Kidney (tissue), 14 donors: ENCODE results near the gene NEK9. TPM values are rescaled to one million over a fixed set of nuclear protein-coding genes. Genes with fewer than 3 reads are reported as not detected.

ENCODE experiments used
- DNase-seq, 5 donors: peaks; one replicate each; pipeline ENCODE4 v3.0.0-alpha.2; 2013 to 2020
- FAIRE-seq: peaks from 2 replicates; lab custom pipeline; 2012; peaks lifted over from hg19 to GRCh38; lab: Jason Lieb, UNC
- H3K27ac ChIP-seq, 2 donors: one replicate each; pipeline ENCODE4 v1.7.0; 2013; ENCODE audit warnings: low read depth in 2 of 2, low read length in 2 of 2, inconsistent platforms in 1 of 2
- H3K27me3 ChIP-seq: one replicate; pipeline ENCODE4 v1.7.1; 2013; ENCODE audit warnings: low read length, inconsistent platforms; ENCODE audit not compliant: control insufficient read depth, insufficient read depth
- H3K36me3 ChIP-seq, 3 donors: one replicate each; pipeline versions ENCODE4 v1.7.0 to v1.7.1; 2013; ENCODE audit warnings: low read length in 3 of 3, control low read depth in 1 of 3, inconsistent platforms in 1 of 3; ENCODE audit not compliant: insufficient read depth in 3 of 3, control insufficient read depth in 2 of 3
- H3K4me1 ChIP-seq, 3 donors: one replicate each; pipeline versions ENCODE4 v1.7.0 to v1.7.1; 2013; ENCODE audit warnings: low read length in 3 of 3, inconsistent platforms in 1 of 3, low read depth in 1 of 3; ENCODE audit not compliant: control insufficient read depth in 2 of 3, insufficient read depth in 2 of 3
- H3K4me3 ChIP-seq, 3 donors: one replicate each; pipeline versions ENCODE4 v1.7.0 to v1.8.1; 2013; ENCODE audit warnings: low read length in 3 of 3, control low read depth in 1 of 3, inconsistent platforms in 1 of 3
- H3K9ac ChIP-seq, 3 donors: one replicate each; pipeline versions ENCODE4 v1.7.0 to v1.7.1; 2013; ENCODE audit warnings: low read length in 3 of 3, control low read depth in 1 of 3, inconsistent platforms in 1 of 3
- H3K9me3 ChIP-seq, 3 donors: one replicate each; pipeline versions ENCODE4 v1.7.0 to v1.7.1; 2013; ENCODE audit warnings: low read length in 3 of 3, control low read depth in 1 of 3, inconsistent platforms in 1 of 3; ENCODE audit not compliant: control insufficient read depth in 2 of 3, insufficient read depth in 1 of 3
- intact Hi-C: fragments of 100-400 bp; cut with DNase I; formaldehyde crosslinking; loops from one replicate; pipeline ENCODE4 v1.11.1; 2022
- polyA plus RNA-seq: library from polyadenylated mRNA; stranded (reverse); fragments of 350-450 nt; fragmentation: Illumina TruSeq; extraction: RNeasy Lipid Tissue Mini Kit (QIAGEN cat#74804); gene quantifications from one replicate; pipeline ENCODE4 v1.2.3, GENCODE V29; 2014; ENCODE audit warnings: low read depth, low replicate concordance; ENCODE audit not compliant: insufficient read depth
- total RNA-seq: library from RNA; stranded (reverse); fragmentation: NEBNext Ultra II Directional; extraction: Animal tissue kit (Norgen Biotek cat#: 25700); gene quantifications from one replicate; pipeline ENCODE4 v1.2.1, GENCODE V29; 2021
- TF ChIP-seq, protein P1 (sequence below): IDR thresholded peaks from 3 replicates; pipeline ENCODE4 v1.5.1; 2012; ENCODE audit warnings: mild to moderate bottlenecking, moderate library complexity, borderline replicate concordance; ENCODE audit not compliant: insufficient read depth; ENCODE audit errors: extremely low read depth
- donor health status: control.
- donor health status: control.
- donor health status: control.
- donor health status: control.
- donor health status: control.
- donor health status: DM: yes; HTN: yes; CAD: no.
- donor health status: Normal renal cell carcinoma (clear cell type).

Gene NEK9
- total and polyA plus RNA-seq, 2 donors from 2014 or later: 25.4 to 81.5 TPM

DNA sequence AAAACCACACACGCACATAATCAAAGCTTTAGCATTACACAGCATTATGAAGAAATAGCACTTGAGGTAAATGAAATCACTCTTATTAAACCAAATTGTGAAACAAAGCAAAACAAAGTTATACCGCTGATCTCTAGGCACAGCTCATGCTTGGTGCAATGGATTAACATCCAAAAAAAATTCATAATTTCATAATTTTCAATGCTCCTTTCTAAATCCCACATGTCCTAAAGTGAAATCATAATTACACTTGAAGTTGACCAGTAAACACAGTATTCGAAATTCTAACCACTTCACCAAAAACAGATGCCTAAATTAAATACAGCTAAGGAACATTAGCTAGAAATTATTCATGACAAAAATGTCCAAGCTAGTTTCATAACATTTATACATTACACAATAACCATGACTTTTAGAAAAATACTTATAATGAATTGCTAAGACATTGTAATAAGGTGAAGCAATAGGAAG, 77.1 kb downstream of the NEK9 start:
- Histone ChIP-seq H3K27me3 (no peaks in the 10 kb centered on the region), H3K4me3 (peak overlapping the region in 1 of 3 donors; percentile 78), H3K9me3 (no peaks in the 10 kb centered on the region), H3K4me1 (peaks cover 0 to 13% (median 3%) of the 10 kb centered on the region in 3 donors), H3K36me3 (no peaks in the 10 kb centered on the region), H3K27ac (no peak overlapping the region), H3K9ac (no peak overlapping the region)
- TF ChIP-seq, protein P1, sequence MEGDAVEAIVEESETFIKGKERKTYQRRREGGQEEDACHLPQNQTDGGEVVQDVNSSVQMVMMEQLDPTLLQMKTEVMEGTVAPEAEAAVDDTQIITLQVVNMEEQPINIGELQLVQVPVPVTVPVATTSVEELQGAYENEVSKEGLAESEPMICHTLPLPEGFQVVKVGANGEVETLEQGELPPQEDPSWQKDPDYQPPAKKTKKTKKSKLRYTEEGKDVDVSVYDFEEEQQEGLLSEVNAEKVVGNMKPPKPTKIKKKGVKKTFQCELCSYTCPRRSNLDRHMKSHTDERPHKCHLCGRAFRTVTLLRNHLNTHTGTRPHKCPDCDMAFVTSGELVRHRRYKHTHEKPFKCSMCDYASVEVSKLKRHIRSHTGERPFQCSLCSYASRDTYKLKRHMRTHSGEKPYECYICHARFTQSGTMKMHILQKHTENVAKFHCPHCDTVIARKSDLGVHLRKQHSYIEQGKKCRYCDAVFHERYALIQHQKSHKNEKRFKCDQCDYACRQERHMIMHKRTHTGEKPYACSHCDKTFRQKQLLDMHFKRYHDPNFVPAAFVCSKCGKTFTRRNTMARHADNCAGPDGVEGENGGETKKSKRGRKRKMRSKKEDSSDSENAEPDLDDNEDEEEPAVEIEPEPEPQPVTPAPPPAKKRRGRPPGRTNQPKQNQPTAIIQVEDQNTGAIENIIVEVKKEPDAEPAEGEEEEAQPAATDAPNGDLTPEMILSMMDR: no peak
- FAIRE-seq: no peak
- no peak for DNase-seq
- intact Hi-C loops: no loop called here

DNA sequence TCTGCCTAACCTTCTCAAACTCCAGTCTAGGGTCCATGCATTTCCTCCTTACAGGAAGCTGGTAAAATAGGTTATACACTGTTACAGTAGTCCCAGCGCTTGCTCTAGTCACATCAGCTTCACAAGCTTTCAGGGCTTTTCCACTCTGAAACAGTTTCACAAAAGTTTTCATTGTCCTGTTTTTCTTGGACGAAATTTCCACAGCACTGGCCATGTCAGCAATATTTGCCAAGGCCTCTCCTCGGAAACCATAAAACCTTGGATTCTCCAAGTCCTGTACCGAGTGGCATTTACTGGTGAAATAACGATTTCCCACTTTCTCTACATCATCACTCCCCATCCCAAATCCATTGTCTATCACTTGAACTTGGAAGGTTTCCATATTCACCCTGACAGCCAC, 77.7 kb downstream of the NEK9 start:
- Histone ChIP-seq H3K4me1 (peaks cover 0 to 15% (median 3%) of the 10 kb centered on the region in 3 donors), H3K9me3 (no peaks in the 10 kb centered on the region), H3K9ac (no peak overlapping the region), H3K36me3 (no peaks in the 10 kb centered on the region), H3K27me3 (no peaks in the 10 kb centered on the region), H3K4me3 (no peak overlapping the region), H3K27ac (no peak overlapping the region)
- FAIRE-seq (no peak), DNase-seq (no peak)
- TF ChIP-seq, protein P1: no peak
- intact Hi-C loops: no loop called here

GRCh38 chr14:75048101-75048500, 78.7 kb downstream of the NEK9 start:
- intact Hi-C loops: no loop called here
- Histone ChIP-seq H3K27me3 (no peaks in the 10 kb centered on the region), H3K4me3 (no peak overlapping the region), H3K27ac (no peak overlapping the region), H3K4me1 (peaks cover 0 to 16% (median 3%) of the 10 kb centered on the region in 3 donors), H3K36me3 (no peaks in the 10 kb centered on the region), H3K9me3 (no peaks in the 10 kb centered on the region), H3K9ac (no peak overlapping the region)
- FAIRE-seq (no peak), DNase-seq (no peak)
- TF ChIP-seq, protein P1: no peak

GRCh38 chr14:75047506-75047905, 79.3 kb downstream of the NEK9 start:
- no peak for FAIRE-seq
- TF ChIP-seq, protein P1: no peak
- peaks cover 0 to 17% (median 3%) of the 10 kb centered on the region in 3 donors for H3K4me1 ChIP-seq

More at GRCh38 chr14:75047506-75047905, 79.3 kb downstream of the NEK9 start:
- Histone ChIP-seq H3K27ac (no peak overlapping the region), H3K9ac (no peak overlapping the region), H3K27me3 (no peaks in the 10 kb centered on the region), H3K36me3 (no peaks in the 10 kb centered on the region), H3K9me3 (no peaks in the 10 kb centered on the region), H3K4me3 (no peak overlapping the region)
- no peak for DNase-seq
- intact Hi-C loops: no loop called here
